Heart right ventricle (tissue), 16 donors: ENCODE results near the gene NALCN. TPM values are rescaled to one million over a fixed set of nuclear protein-coding genes. Genes with fewer than 3 reads are reported as not detected.

Experiments used
- ATAC-seq, 8 donors: fragments of 200-7000 bp; cut with Tn5 transposase; one replicate each; pipeline ENCODE4 v1.9.1; 2020; ENCODE audit warnings: mild to moderate bottlenecking in 8 of 8, moderate library complexity in 8 of 8, moderate number of reproducible peaks in 1 of 8
- DNase-seq, 2 donors: peaks; one replicate each; pipeline ENCODE4 v3.0.0-alpha.2; 2020
- H3K27ac ChIP-seq, 10 donors: fragments of 200-600 bp; sonication (generic) in 2 of 10; one replicate each; pipeline versions ENCODE4 v1.5.0 to v1.8.0; 2020 to 2022; ENCODE audit warnings: mild to moderate bottlenecking in 3 of 10
- H3K27me3 ChIP-seq, 7 donors: fragments of 200-600 bp; one replicate each; pipeline ENCODE4 v1.8.0; 2021 to 2022; ENCODE audit warnings: mild to moderate bottlenecking in 2 of 7
- H3K36me3 ChIP-seq, 9 donors: fragments of 200-600 bp; sonication (generic) in 1 of 9; one replicate each; pipeline versions ENCODE4 v1.5.0 to v1.8.0; 2020 to 2022; ENCODE audit warnings: mild to moderate bottlenecking in 2 of 9
- H3K4me1 ChIP-seq, 9 donors: fragments of 200-600 bp; sonication (generic) in 1 of 9; one replicate each; pipeline versions ENCODE4 v1.5.0 to v1.8.0; 2020 to 2022; ENCODE audit warnings: mild to moderate bottlenecking in 4 of 9
- H3K4me3 ChIP-seq, 10 donors: fragments of 200-600 bp; sonication (generic) in 2 of 10; one replicate each; pipeline versions ENCODE4 v1.5.0 to v1.8.0; 2020 to 2022; ENCODE audit warnings: mild to moderate bottlenecking in 7 of 10, moderate library complexity in 2 of 10
- H3K9me3 ChIP-seq, 11 donors: fragments of 200-600 bp in 10 of 11; sonication (generic) in 2 of 11; one replicate each; pipeline versions ENCODE4 v1.5.0 to v1.8.0; 2013 to 2022; ENCODE audit warnings: mild to moderate bottlenecking in 2 of 11, control low read depth in 1 of 11, moderate library complexity in 1 of 11
- WGBS, 2 donors: extraction: QIAGEN DNeasy Blood & Tissue Kit; methylation state at CpG; one replicate each; pipeline ENCODE4 v1.1.7; 2013; ENCODE audit warnings: inconsistent platforms in 1 of 2; 5-methylcytosine and 5-hydroxymethylcytosine counted together
- intact Hi-C, 10 donors: fragments of 100-400 bp; cut with DNase I; formaldehyde crosslinking; loops; one replicate each; pipeline versions ENCODE4 v1.11.1 to v1.14.2; 2022
- polyA plus RNA-seq, 2 donors: library from polyadenylated mRNA; stranded (reverse); fragments of 200-250 nt; gene quantifications; one replicate each; pipeline ENCODE4 v1.2.3, GENCODE V29; 2013
- total RNA-seq, 10 donors: library from RNA; stranded (reverse); fragmentation: NEBNext Ultra II Directional in 3 of 10; extraction: Animal tissue kit (Norgen Biotek cat#: 25700) in 3 of 10; gene quantifications; one replicate each; pipeline versions ENCODE4 v1.2.1 to v1.2.4, GENCODE V29; 2021 to 2023
- TF ChIP-seq, protein P1 (sequence below), 9 donors: fragments of 200-600 bp; sonication (generic) in 2 of 9; IDR thresholded peaks; one replicate each; pipeline versions ENCODE4 v1.5.0 to v1.8.0; 2021 to 2022; ENCODE audit warnings: antibody characterized with exemption in 9 of 9, mild to moderate bottlenecking in 5 of 9, moderate library complexity in 1 of 9
- donor health status: Arrhythmogenic right ventricular cardiomyopathy.
- donor health status: ischemic (EF 13 %, LVEDD 7.1; RV severe dilation, severe dysfunction).
- donor health status: healthy with polysubstance abuse.
- donor health status: DM: no; HTN: yes; CAD: no.
- donor health status: DM: no; HTN: no; CAD: no.
- donor health status: ischemic (EF 25% LVEDD 6.9; RV normal size, moderate dysfunction).
- donor health status: ischemic (EF 25% LVEDD 5.7; RV mildly dilated, moderate dysfunction).
- donor health status: healthy.
- donor health status: DM: yes; HTN: yes; CAD: no.
- donor health status: Ischemic cardiomyopathy.
- donor health status: ischemic (EF 35%, LVEDD 5.7; RV mildly dilated, moderate dysfunction).
- donor health status: nonischemic (EF 11% LVEDD 7.7; RV severe dilation, severe dysfunction).
- donor health status: DM: yes; HTN: yes; CAD: no.
- donor health status: PGD.
- donor health status: ischemic (EF 29% LVEDD 5.4; RV normal size, mild dysfunction).
- donor health status: nonischemic (EF 23%, LVEDD 6.1; RV moderate dilation, normal function).

NALCN gene
- total and polyA plus RNA-seq, 12 donors = 0.01 to 9.3 (median 7.8) TPM

DNA sequence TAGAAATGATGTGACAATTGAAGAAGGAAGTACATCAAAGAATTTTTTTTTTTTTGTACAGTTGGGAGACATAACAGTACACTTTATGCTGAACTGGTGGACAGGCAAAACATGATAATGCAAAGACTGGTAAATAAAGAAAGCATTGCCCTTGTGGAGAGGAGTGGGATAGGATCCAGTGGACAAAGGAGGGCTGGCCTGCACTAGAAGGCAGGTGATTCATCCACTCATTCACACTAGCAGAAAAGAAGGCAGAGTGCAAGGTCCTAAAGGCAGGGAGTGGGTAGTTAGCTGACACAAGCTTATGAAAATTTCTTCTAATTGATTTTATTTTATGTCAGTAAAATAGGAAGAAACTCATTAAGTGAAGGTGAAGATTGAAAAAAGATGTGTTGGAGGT is 17.6 kb upstream of the NALCN start:
- no peak overlapping the region for H3K27ac ChIP-seq
- no peaks in the 10 kb centered on the region for H3K4me1 ChIP-seq
- DNase-seq (no peak), ATAC-seq (no peak)
- no peak overlapping the region for H3K4me3 ChIP-seq
- no peaks in the 10 kb centered on the region for H3K36me3 ChIP-seq
- intact Hi-C loops = no loop called here
- TF ChIP-seq, protein P1, sequence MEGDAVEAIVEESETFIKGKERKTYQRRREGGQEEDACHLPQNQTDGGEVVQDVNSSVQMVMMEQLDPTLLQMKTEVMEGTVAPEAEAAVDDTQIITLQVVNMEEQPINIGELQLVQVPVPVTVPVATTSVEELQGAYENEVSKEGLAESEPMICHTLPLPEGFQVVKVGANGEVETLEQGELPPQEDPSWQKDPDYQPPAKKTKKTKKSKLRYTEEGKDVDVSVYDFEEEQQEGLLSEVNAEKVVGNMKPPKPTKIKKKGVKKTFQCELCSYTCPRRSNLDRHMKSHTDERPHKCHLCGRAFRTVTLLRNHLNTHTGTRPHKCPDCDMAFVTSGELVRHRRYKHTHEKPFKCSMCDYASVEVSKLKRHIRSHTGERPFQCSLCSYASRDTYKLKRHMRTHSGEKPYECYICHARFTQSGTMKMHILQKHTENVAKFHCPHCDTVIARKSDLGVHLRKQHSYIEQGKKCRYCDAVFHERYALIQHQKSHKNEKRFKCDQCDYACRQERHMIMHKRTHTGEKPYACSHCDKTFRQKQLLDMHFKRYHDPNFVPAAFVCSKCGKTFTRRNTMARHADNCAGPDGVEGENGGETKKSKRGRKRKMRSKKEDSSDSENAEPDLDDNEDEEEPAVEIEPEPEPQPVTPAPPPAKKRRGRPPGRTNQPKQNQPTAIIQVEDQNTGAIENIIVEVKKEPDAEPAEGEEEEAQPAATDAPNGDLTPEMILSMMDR (IDR thresholded peaks at IDR 0.05) = no peak
- peaks cover 0 to 5% (median 0%) of the 10 kb centered on the region in 7 donors for H3K27me3 ChIP-seq
- H3K9me3 ChIP-seq = no peaks in the 10 kb centered on the region

DNA sequence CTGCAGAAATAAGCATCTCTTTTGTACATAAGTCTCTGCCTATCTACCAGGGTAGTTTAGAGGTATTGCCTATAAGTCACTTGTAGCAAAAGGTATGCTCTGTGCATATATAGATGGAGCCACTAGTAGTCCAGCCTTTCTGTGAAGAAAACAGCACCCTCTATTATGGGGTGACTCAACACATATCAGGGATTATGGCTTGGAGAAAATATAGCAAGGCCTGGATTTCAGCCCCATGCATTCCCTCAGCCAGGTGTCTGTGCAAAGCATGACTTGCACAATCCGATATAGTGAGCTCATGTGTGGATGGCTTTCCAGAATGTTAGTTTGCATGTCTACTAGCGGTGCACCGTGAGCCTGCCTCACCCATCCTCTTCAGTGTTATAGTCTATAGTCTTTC is 13.4 kb upstream of the NALCN start:
- Histone ChIP-seq H3K27me3 (peaks cover 0 to 3% (median 0%) of the 10 kb centered on the region in 7 donors), H3K9me3 (no peaks in the 10 kb centered on the region), H3K4me3 (no peak overlapping the region), H3K27ac (no peak overlapping the region), H3K36me3 (no peaks in the 10 kb centered on the region), H3K4me1 (no peaks in the 10 kb centered on the region)
- TF ChIP-seq, protein P1 (IDR thresholded peaks at IDR 0.05) = no peak
- WGBS, 2 donors = 91 to 92% methylated on average over 3 of the region's 3 CpGs
- intact Hi-C loops = no loop called here
- DNase-seq (no peak), ATAC-seq (no peak)

DNA sequence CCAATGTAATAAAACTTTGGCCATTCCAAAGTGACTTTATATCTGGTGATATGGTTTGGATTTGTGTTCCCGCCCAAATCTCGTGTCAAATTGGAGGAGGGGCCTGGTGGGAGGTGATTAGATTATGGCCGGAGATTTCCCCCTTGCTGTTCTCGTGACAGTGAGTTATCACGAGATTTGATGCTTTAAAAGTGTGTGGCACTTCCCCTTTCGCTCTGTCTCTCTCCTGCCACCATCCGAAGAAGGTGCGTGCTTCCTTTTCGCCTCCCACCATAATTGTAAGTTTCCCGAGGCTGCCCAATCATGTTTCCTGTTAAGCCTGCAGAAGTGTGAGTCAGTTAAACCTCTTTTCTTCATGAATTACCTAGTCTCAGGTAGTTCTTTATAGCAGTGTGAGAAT is 9.3 kb upstream of the NALCN start:
- Histone ChIP-seq H3K9me3 (no peaks in the 10 kb centered on the region), H3K4me3 (no peak overlapping the region), H3K27me3 (peaks cover 0 to 3% (median 0%) of the 10 kb centered on the region in 7 donors), H3K4me1 (no peaks in the 10 kb centered on the region), H3K36me3 (no peaks in the 10 kb centered on the region), H3K27ac (no peak overlapping the region)
- no peak for ATAC-seq
- WGBS, 2 donors = 65 to 72% methylated on average over 10 of the region's 10 CpGs
- DNase-seq = no peak
- TF ChIP-seq, protein P1 (IDR thresholded peaks at IDR 0.05) = no peak
- intact Hi-C loops = no loop called here

DNA sequence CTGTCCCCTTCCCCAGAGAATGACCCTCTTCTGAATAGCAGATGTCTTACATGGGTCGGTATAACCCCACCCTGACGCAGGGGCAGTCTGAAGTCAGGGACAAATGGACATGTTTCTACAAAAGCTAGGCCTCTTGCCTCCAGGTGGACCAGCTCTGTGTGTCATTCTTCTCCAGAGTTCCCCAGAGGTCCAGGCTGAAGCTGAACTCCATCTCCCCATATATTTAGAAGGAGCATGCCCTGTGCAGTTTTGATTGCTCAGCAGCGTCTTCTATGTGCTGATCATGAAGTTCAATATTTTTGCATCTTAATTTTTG is 8.8 kb upstream of the NALCN start:
- intact Hi-C loops = no loop called here
- DNase-seq = no peak
- 82 to 87% methylated on average over 3 of the region's 3 CpGs for WGBS, 2 donors
- Histone ChIP-seq H3K27me3 (peaks cover 0 to 3% (median 0%) of the 10 kb centered on the region in 7 donors), H3K4me1 (no peaks in the 10 kb centered on the region), H3K4me3 (no peak overlapping the region), H3K36me3 (no peaks in the 10 kb centered on the region), H3K27ac (peak overlapping the region in 4 of 10 donors; percentile 5 to 38 (median 24)), H3K9me3 (no peaks in the 10 kb centered on the region)
- TF ChIP-seq, protein P1 (IDR thresholded peaks at IDR 0.05) = no peak
- peak in 1 of 8 donors; percentile 11 for ATAC-seq
